GM18909 (cell line): Measurements from ENCODE around the gene PCDH11Y.
"Not testable (repeated sequence)": the region's sequence is repeated elsewhere in the genome, so short reads cannot be mapped to it uniquely, and the experiment has no call there.

Experiments used
- ATAC-seq: cut with Tn5 transposase; IDR thresholded peaks from one replicate; pipeline ENCODE4 v1.9.1; 2021; ENCODE audit warnings: mild to moderate bottlenecking; ENCODE audit not compliant: unreplicated experiment, poor library complexity

The PCDH11Y gene

GRCh38 chrY:5000057-5000456 lies at the start of gene PCDH11Y:
TSS of gene PCDH11Y (plus strand) at chrY:5000296. CDS start at chrY:5057100, 56,804 bp downstream.
- not testable (repeated sequence) for ATAC-seq

- ATAC-seq, result not testable (repeated sequence)
Measured at GRCh38 chrY:4967894-4968293, 32.2 kb upstream of the PCDH11Y start.

GRCh38 chrY:4991743-4992400 lies 8.2 kb upstream of the PCDH11Y start:
- peak; percentile 100 for ATAC-seq

GRCh38 chrY:4994892-4995291 lies 5.2 kb upstream of the PCDH11Y start:
- ATAC-seq, result not testable (repeated sequence)

- ATAC-seq, result not testable (repeated sequence)
Measured at GRCh38 chrY:5002476-5003184, 2.5 kb downstream of the PCDH11Y start.

GRCh38 chrY:5038972-5039523 lies 39.0 kb downstream of the PCDH11Y start:
- not testable (repeated sequence) for ATAC-seq

- not testable (repeated sequence) for ATAC-seq
Measured at GRCh38 chrY:5083017-5083416, 82.9 kb downstream of the PCDH11Y start.

- ATAC-seq, result not testable (repeated sequence)
Measured at GRCh38 chrY:5182998-5183397, 182.9 kb downstream of the PCDH11Y start.

- ATAC-seq, result not testable (repeated sequence)
Measured at GRCh38 chrY:5215116-5215515, 215.0 kb downstream of the PCDH11Y start.

GRCh38 chrY:5324931-5325330 lies 324.8 kb downstream of the PCDH11Y start:
- not testable (repeated sequence) for ATAC-seq

- ATAC-seq, result not testable (repeated sequence)
Measured at GRCh38 chrY:5342220-5342619, 342.1 kb downstream of the PCDH11Y start.

GRCh38 chrY:5543705-5544104 lies 543.6 kb downstream of the PCDH11Y start:
- ATAC-seq, result not testable (repeated sequence)

- ATAC-seq, result not testable (repeated sequence)
Measured at GRCh38 chrY:5638589-5638988, 638.5 kb downstream of the PCDH11Y start.

GRCh38 chrY:5679265-5679664 lies 679.2 kb downstream of the PCDH11Y start:
- not testable (repeated sequence) for ATAC-seq

- ATAC-seq, result not testable (repeated sequence)
Measured at GRCh38 chrY:5708727-5709126, 708.6 kb downstream of the PCDH11Y start.

- ATAC-seq, result not testable (repeated sequence)
Measured at GRCh38 chrY:5709788-5710381, 709.8 kb downstream of the PCDH11Y start.

GRCh38 chrY:5761403-5761802 lies 761.3 kb downstream of the PCDH11Y start:
- ATAC-seq, result not testable (repeated sequence)

GRCh38 chrY:5776485-5776884 lies 776.4 kb downstream of the PCDH11Y start:
- not testable (repeated sequence) for ATAC-seq
